ENCODE data around the gene OR2AT4. TPM values are rescaled to one million over a fixed set of nuclear protein-coding genes. Genes with fewer than 3 reads are reported as not detected.

OR2AT4 gene
- total and polyA plus RNA-seq, 3 experiments from 2014 or later = not detected

DNA sequence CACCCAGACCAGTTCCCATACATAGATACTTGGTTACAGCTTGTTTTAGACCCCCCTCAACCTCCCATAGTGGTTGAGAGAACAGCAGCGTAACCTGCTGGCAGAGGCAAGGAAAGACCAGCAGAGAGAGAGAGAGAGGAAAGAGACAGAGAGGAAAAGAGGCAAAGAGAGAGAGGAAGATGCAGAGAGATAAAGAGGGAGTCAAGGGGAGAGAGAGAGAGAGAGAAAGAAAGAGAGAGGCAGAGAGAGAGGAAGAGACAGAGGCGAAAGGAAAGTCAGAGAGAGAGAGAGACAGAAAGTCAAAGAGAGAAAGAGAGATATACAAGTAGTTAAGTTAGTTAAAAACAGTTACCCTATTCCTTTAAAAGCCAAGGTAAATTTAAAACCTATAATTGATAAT lies 55.4 kb downstream of the OR2AT4 start:
- ChIA-PET POLR2A (interaction anchor here (0.6 kb wide), 1 partner anchor 16 kb away, joined by 3 read pairs; no protein-coding TSS in a partner anchor), CTCF (no interaction called here)
- H3K9me3 ChIP-seq (ENCODE audit: low read length) = no peaks in the 10 kb centered on the region
- Mint-ChIP-seq H3K36me3 (peaks cover 0 to 22% (median 0%) of the 10 kb centered on the region in 3 donors), H3K9me3 (peaks cover 0 to 7% (median 4%) of the 10 kb centered on the region in 5 donors), H3K27me3 (peaks cover 0 to 5% of the 10 kb centered on the region in 2 donors), H3K27ac (no peak overlapping the region), H3K4me3 (no peak overlapping the region), H3K4me1 (no peaks in the 10 kb centered on the region)
- DNase-seq = no peak
- H3K4me1 ChIP-seq (ENCODE audit: insufficient read depth, low read length) = no peaks in the 10 kb centered on the region
- H3K27me3 ChIP-seq (ENCODE audit: insufficient read depth, low read length, poor library complexity, severe bottlenecking) = no peaks in the 10 kb centered on the region
- H3K36me3 ChIP-seq (ENCODE audit: insufficient read depth, low read length) = no peaks in the 10 kb centered on the region
- H3K27ac ChIP-seq (ENCODE audit: low read depth, low read length) = no peak overlapping the region
- H3K4me3 ChIP-seq (ENCODE audit: low read length) = no peak overlapping the region

DNA sequence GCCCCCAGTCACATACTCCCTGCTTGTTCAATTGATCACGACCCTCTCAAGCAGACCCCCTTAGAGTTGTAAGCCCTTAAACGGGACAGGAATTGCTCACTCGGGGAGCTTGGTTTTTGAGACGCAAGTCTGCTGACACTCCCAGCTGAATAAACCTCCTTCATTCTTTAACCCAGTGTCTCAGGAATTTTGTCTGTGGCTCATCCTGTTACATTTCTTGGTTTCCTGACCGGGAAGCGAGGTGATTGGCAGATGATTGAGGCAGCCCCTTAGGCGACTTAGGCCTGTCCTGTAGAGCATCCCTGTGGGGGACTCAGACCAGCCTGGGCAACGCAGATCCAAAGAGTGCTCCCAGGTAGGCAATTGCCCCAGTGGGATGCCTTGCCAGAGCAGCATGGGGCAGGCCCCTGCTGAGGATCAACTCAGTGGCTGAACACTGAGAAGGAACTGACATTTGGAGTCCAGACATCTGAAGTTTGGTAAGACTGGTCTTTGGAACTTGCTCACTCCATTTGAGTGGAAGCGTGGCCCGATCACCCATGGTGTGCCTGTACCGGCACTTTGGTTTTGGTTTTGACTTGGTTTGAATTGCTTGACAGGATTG lies 56.4 kb downstream of the OR2AT4 start:
- POLR2A ChIA-PET = no interaction called here

DNA sequence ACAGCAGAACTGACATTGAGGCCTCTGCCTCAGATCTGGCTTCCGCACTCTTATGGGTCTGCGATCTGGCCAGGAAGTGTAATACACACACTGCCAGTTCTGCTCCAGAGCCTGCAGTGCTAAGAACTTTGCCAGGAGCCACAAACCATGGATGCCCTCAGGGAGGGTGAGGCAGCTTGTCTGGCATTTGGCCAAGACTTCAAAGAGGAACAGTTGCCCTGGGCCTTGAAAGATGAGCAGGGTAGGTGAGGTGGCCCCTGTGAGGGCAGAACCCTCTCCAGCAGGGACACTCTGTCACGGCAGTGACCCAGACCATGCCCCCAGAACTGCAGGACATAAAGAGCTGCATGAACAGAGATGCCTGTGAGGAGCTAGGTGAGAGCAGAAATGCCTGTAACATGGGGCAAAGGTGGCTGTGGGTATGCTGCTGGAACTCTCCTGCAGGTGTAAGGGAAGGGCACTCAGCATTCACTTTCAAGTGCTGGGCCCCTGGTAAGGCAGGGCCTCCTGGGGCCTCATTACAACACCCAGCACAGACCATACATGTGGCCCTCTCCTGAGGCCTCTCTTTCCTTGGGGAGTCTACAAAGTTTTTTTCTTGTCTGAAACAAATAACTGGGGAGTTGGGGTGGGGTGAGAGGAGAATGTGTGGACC lies 60.6 kb downstream of the OR2AT4 start:
- peak overlapping the region in 2 of 8 donors; percentile 43 to 75 for H3K27ac Mint-ChIP-seq
- no peak for DNase-seq
- CTCF ChIA-PET = no interaction called here
- H3K4me3 ChIP-seq (ENCODE audit: low read length) = no peak overlapping the region
- H3K27ac ChIP-seq (ENCODE audit: low read depth, low read length) = no peak overlapping the region
- H3K9me3 Mint-ChIP-seq = peaks cover 0 to 6% (median 4%) of the 10 kb centered on the region in 5 donors
- POLR2A ChIA-PET = no interaction called here
- no peaks in the 10 kb centered on the region for H3K4me1 ChIP-seq (ENCODE audit: insufficient read depth, low read length)
- peaks cover 0 to 15% (median 5%) of the 10 kb centered on the region in 3 donors for H3K4me1 Mint-ChIP-seq
- H3K36me3 Mint-ChIP-seq = peaks cover 0 to 19% (median 0%) of the 10 kb centered on the region in 3 donors
- no peak overlapping the region for H3K4me3 Mint-ChIP-seq
- H3K36me3 ChIP-seq (ENCODE audit: insufficient read depth, low read length) = no peaks in the 10 kb centered on the region
- no peaks in the 10 kb centered on the region for H3K27me3 ChIP-seq (ENCODE audit: insufficient read depth, low read length, poor library complexity, severe bottlenecking)
- peaks cover 0 to 5% of the 10 kb centered on the region in 2 donors for H3K27me3 Mint-ChIP-seq
- no peaks in the 10 kb centered on the region for H3K9me3 ChIP-seq (ENCODE audit: low read length)

More for the DNA sequence above, 56.4 kb downstream of the OR2AT4 start:
- Histone ChIP-seq H3K9me3 (ENCODE audit: low read length) (no peaks in the 10 kb centered on the region), H3K36me3 (ENCODE audit: insufficient read depth, low read length) (no peaks in the 10 kb centered on the region), H3K4me1 (ENCODE audit: insufficient read depth, low read length) (no peaks in the 10 kb centered on the region), H3K27me3 (ENCODE audit: insufficient read depth, low read length, poor library complexity, severe bottlenecking) (no peaks in the 10 kb centered on the region), H3K4me3 (ENCODE audit: low read length) (no peak overlapping the region), H3K27ac (ENCODE audit: low read depth, low read length) (no peak overlapping the region)
- H3K27me3 Mint-ChIP-seq = peaks cover 0 to 5% of the 10 kb centered on the region in 2 donors
- CTCF ChIA-PET = no interaction called here
- peaks cover 0 to 22% (median 0%) of the 10 kb centered on the region in 3 donors for H3K36me3 Mint-ChIP-seq
- no peak overlapping the region for H3K4me3 Mint-ChIP-seq
- DNase-seq = no peak
- H3K4me1 Mint-ChIP-seq = peaks cover 0 to 7% (median 4%) of the 10 kb centered on the region in 3 donors
- peaks cover 0 to 7% (median 4%) of the 10 kb centered on the region in 5 donors for H3K9me3 Mint-ChIP-seq
- H3K27ac Mint-ChIP-seq = no peak overlapping the region

DNA sequence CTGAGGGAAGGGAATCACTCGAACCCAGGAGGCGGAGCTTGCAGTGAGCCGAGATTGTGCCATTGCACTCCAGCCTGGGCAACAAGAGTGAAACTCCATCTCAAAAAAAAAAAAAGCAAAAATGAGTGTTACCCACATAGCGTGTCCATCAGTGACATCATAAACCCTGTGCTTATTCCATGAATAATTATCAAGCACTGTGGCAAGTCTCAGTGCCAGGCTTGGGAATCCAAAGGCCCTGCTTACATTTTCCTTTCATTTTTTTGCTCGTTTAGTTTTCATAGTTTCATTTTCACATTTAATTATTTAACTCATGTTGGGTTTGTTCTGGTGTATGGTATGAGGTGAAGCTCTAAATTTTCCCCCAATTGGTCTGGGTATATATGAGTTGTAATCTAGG lies 61.4 kb downstream of the OR2AT4 start:
- CTCF ChIA-PET = no interaction called here

DNA sequence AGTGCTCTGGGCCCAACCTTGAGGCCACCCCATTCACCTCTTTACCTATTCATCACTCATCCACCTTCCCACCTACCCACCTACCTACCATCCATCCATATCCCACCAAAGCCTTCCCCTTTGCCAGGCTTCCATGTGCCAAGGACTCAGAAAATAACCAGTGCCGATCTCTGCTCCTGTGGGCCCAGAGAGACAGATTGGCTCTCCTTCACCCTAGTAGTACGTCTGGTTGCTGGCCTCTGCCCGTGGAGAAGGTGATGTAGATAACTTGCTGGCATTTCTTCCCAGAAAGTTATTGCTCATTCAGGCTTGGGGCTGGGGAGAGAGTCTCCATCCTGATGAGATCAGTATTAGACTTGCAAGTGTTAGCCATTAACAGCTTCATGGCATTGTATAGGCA lies 62.8 kb downstream of the OR2AT4 start:
- DNase-seq = no peak
- H3K4me3 ChIP-seq (ENCODE audit: low read length) = no peak overlapping the region

More for the DNA sequence above, 61.4 kb downstream of the OR2AT4 start:
- no peak for DNase-seq
- Mint-ChIP-seq H3K27me3 (peaks cover 0 to 6% of the 10 kb centered on the region in 2 donors), H3K4me1 (peaks cover 0 to 15% (median 5%) of the 10 kb centered on the region in 3 donors), H3K9me3 (peaks cover 0 to 3% (median 0%) of the 10 kb centered on the region in 5 donors), H3K36me3 (peaks cover 0 to 11% (median 0%) of the 10 kb centered on the region in 3 donors), H3K4me3 (peak overlapping the region in 1 of 7 donors; percentile 58), H3K27ac (no peak overlapping the region)
- POLR2A ChIA-PET = interaction anchor here (0.6 kb wide), 1 partner anchor 1529 kb away, joined by 3 read pairs; no protein-coding TSS in a partner anchor
- Histone ChIP-seq H3K27me3 (ENCODE audit: insufficient read depth, low read length, poor library complexity, severe bottlenecking) (no peaks in the 10 kb centered on the region), H3K4me3 (ENCODE audit: low read length) (no peak overlapping the region), H3K4me1 (ENCODE audit: insufficient read depth, low read length) (no peaks in the 10 kb centered on the region), H3K27ac (ENCODE audit: low read depth, low read length) (no peak overlapping the region), H3K9me3 (ENCODE audit: low read length) (no peaks in the 10 kb centered on the region), H3K36me3 (ENCODE audit: insufficient read depth, low read length) (no peaks in the 10 kb centered on the region)

DNA sequence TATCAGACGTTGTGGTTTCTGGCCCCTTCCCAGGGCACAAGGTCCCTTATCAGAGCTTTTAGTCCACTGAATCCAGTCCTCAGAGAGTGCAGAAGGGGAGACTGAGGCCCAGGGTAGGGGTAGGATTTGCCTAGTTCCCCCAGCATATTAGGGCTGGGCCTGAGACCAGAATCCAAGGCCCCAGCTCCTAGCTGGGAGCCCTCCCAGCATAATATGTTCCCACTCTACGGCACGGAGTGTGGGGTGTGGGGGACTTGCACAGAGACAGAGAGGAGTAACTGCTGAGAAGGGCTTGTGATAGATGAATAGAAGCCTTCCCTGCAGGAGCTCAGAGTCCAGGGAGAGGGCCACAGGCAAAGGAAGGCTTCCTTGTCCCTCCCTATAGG lies 64.1 kb downstream of the OR2AT4 start:
- no peak overlapping the region for H3K4me3 ChIP-seq (ENCODE audit: low read length)
- H3K36me3 ChIP-seq (ENCODE audit: insufficient read depth, low read length) = no peaks in the 10 kb centered on the region
- DNase-seq = no peak
- H3K27ac ChIP-seq (ENCODE audit: low read depth, low read length) = no peak overlapping the region
- ChIA-PET CTCF (no interaction called here), POLR2A (no interaction called here)
- no peak overlapping the region for H3K4me3 Mint-ChIP-seq
- H3K9me3 Mint-ChIP-seq = no peaks in the 10 kb centered on the region
- peaks cover 0 to 1% of the 10 kb centered on the region in 2 donors for H3K27me3 Mint-ChIP-seq
- H3K27ac Mint-ChIP-seq = no peak overlapping the region
- no peaks in the 10 kb centered on the region for H3K27me3 ChIP-seq (ENCODE audit: insufficient read depth, low read length, poor library complexity, severe bottlenecking)
- no peaks in the 10 kb centered on the region for H3K9me3 ChIP-seq (ENCODE audit: low read length)
- no peaks in the 10 kb centered on the region for H3K36me3 Mint-ChIP-seq
- H3K4me1 ChIP-seq (ENCODE audit: insufficient read depth, low read length) = no peaks in the 10 kb centered on the region
- H3K4me1 Mint-ChIP-seq = peaks cover 0 to 15% (median 5%) of the 10 kb centered on the region in 3 donors

More for the DNA sequence above, 62.8 kb downstream of the OR2AT4 start:
- H3K4me1 ChIP-seq (ENCODE audit: insufficient read depth, low read length) = no peaks in the 10 kb centered on the region
- H3K4me3 Mint-ChIP-seq = no peak overlapping the region
- peaks cover 0 to 15% (median 5%) of the 10 kb centered on the region in 3 donors for H3K4me1 Mint-ChIP-seq
- H3K27me3 ChIP-seq (ENCODE audit: insufficient read depth, low read length, poor library complexity, severe bottlenecking) = no peaks in the 10 kb centered on the region
- no peaks in the 10 kb centered on the region for H3K9me3 Mint-ChIP-seq
- no peaks in the 10 kb centered on the region for H3K36me3 ChIP-seq (ENCODE audit: insufficient read depth, low read length)
- no peaks in the 10 kb centered on the region for H3K36me3 Mint-ChIP-seq
- H3K27ac ChIP-seq (ENCODE audit: low read depth, low read length) = no peak overlapping the region
- peaks cover 0 to 3% of the 10 kb centered on the region in 2 donors for H3K27me3 Mint-ChIP-seq
- ChIA-PET CTCF (no interaction called here), POLR2A (no interaction called here)
- peak overlapping the region in 1 of 8 donors; percentile 85 for H3K27ac Mint-ChIP-seq
- no peaks in the 10 kb centered on the region for H3K9me3 ChIP-seq (ENCODE audit: low read length)

DNA sequence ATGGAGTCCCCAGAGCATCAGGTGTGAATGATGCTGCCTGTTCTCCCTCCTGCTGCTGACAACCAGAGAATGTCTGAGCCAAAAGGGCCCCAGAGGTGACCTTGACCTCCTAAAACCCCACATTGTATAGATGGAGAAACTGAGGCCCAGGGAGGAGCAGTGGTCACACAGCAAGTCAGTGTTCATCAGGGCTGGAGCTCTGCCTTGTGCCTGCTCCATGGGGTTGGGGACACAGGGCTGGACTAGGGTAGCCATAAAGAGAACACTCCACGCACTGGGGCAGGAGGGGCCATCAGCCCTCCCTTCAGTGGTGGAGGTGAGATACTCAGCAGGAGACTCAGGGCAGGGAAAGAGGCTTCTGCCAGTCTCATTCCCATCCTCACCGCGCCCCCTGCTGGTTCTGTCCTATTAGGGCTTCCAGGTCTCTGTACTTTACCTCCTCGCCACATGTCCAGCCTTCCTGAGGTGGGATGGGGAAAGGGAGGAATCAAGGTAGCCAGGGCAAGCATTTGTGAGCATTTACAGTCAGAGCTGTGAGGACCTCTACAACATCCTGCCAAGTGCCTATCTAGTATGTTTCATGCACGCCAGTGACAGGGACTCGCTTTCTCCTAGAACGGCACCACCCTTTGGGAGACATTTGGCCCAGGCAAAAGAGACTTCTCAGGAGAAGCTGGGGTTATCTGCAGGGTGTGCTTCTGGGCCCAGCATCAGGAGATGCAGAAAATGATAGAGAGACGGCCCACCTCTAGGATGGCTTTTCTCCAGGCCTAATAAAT lies 64.7 kb downstream of the OR2AT4 start:
- no peak overlapping the region for H3K4me3 ChIP-seq (ENCODE audit: low read length)
- no peak overlapping the region for H3K4me3 Mint-ChIP-seq
- peak overlapping the region; percentile 59 for H3K27ac ChIP-seq (ENCODE audit: low read depth, low read length)
- H3K27me3 Mint-ChIP-seq = peaks cover 0 to 1% of the 10 kb centered on the region in 2 donors
- no peaks in the 10 kb centered on the region for H3K9me3 Mint-ChIP-seq
- H3K36me3 ChIP-seq (ENCODE audit: insufficient read depth, low read length) = no peaks in the 10 kb centered on the region
- no peaks in the 10 kb centered on the region for H3K27me3 ChIP-seq (ENCODE audit: insufficient read depth, low read length, poor library complexity, severe bottlenecking)
- POLR2A ChIA-PET = no interaction called here
- no peaks in the 10 kb centered on the region for H3K4me1 ChIP-seq (ENCODE audit: insufficient read depth, low read length)
- DNase-seq = peak; percentile 13 to 62 (median 28)
- H3K4me1 Mint-ChIP-seq = peaks cover 0 to 15% (median 5%) of the 10 kb centered on the region in 3 donors
- H3K36me3 Mint-ChIP-seq = no peaks in the 10 kb centered on the region
- CTCF ChIA-PET = interaction anchor here (1.7 kb wide), 1 partner anchor 10 kb away, joined by 10 read pairs; no protein-coding TSS in a partner anchor
- no peak overlapping the region for H3K27ac Mint-ChIP-seq
- H3K9me3 ChIP-seq (ENCODE audit: low read length) = no peaks in the 10 kb centered on the region
